Lower leg skin (tissue), 4 donors: ENCODE data around the gene AQP2. TPM values are rescaled to one million over a fixed set of nuclear protein-coding genes. Genes with fewer than 3 reads are reported as not detected.

Source experiments
- DNase-seq, 2 donors: peaks; one replicate each; pipeline ENCODE4 v3.0.0-alpha.2; 2019; ENCODE audit warnings: low spot score in 2 of 2
- H3K4me3 ChIP-seq: fragments of 200-600 bp; sonication (generic); 2 replicates; pipeline ENCODE4 v1.5.1; 2017; ENCODE audit warnings: mild to moderate bottlenecking, low read depth; ENCODE audit not compliant: poor library complexity, severe bottlenecking
- POLR2A ChIP-seq, 2 donors: fragments of 450-650 bp; IDR thresholded peaks; one replicate each; pipeline ENCODE4 v1.6.1; 2016 to 2017; ENCODE audit warnings: antibody characterized with exemption in 2 of 2, mild to moderate bottlenecking in 1 of 2, moderate library complexity in 1 of 2
- WGBS, 2 donors: methylation state at CpG; one replicate each; pipeline ENCODE4 v1.1.5; 2018; 5-methylcytosine and 5-hydroxymethylcytosine counted together
- intact Hi-C: fragments of 100-400 bp; cut with DNase I; formaldehyde crosslinking; loops from one replicate; pipeline ENCODE4 v1.15.0; 2023; ENCODE audit warnings: low total_unique reads
- total RNA-seq, 4 donors: library from RNA; depleted of rRNA; stranded (reverse); fragments of >200 nt; gene quantifications; one replicate each; pipeline ENCODE4 v1.1.0, GENCODE V29; 2016
- TF ChIP-seq, protein P1 (sequence below), 3 donors: fragments of 450-650 bp; IDR thresholded peaks; one replicate each; pipeline ENCODE4 v1.5.1; 2016; ENCODE audit warnings: antibody characterized with exemption in 3 of 3, mild to moderate bottlenecking in 3 of 3, moderate library complexity in 2 of 3

The AQP2 gene
- total RNA-seq, 4 donors from 2014 or later: 0.36 TPM; not detected in 3

DNA sequence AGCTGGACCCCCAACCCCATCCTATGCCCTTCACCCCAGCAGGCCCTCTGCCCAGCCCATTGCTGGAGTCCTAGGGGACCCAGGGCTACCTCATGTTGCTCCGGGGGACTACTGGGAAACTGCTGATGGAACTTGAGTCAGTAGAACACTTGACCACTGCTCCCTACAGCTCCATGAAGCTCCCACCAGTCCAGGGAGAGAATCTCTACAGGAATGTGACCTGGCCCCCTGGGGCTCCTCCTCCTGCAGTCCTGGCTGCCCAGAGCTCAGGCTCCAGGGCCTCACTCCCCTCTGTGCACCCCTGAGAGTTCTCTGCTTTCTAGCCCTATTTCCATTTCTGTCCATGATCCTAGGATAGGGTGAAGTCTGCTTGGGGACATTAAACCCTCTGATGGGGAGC lies 10.8 kb upstream of the AQP2 start:
- 92 to 100% methylated on average over 1 of the region's 1 CpG for WGBS, 2 donors
- TF ChIP-seq POLR2A (IDR thresholded peaks at IDR 0.05): no peak
- TF ChIP-seq, protein P1, sequence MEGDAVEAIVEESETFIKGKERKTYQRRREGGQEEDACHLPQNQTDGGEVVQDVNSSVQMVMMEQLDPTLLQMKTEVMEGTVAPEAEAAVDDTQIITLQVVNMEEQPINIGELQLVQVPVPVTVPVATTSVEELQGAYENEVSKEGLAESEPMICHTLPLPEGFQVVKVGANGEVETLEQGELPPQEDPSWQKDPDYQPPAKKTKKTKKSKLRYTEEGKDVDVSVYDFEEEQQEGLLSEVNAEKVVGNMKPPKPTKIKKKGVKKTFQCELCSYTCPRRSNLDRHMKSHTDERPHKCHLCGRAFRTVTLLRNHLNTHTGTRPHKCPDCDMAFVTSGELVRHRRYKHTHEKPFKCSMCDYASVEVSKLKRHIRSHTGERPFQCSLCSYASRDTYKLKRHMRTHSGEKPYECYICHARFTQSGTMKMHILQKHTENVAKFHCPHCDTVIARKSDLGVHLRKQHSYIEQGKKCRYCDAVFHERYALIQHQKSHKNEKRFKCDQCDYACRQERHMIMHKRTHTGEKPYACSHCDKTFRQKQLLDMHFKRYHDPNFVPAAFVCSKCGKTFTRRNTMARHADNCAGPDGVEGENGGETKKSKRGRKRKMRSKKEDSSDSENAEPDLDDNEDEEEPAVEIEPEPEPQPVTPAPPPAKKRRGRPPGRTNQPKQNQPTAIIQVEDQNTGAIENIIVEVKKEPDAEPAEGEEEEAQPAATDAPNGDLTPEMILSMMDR (IDR thresholded peaks at IDR 0.05): no peak
- H3K4me3 ChIP-seq: no peak overlapping the region
- intact Hi-C loops: no loop called here
- DNase-seq: no peak

DNA sequence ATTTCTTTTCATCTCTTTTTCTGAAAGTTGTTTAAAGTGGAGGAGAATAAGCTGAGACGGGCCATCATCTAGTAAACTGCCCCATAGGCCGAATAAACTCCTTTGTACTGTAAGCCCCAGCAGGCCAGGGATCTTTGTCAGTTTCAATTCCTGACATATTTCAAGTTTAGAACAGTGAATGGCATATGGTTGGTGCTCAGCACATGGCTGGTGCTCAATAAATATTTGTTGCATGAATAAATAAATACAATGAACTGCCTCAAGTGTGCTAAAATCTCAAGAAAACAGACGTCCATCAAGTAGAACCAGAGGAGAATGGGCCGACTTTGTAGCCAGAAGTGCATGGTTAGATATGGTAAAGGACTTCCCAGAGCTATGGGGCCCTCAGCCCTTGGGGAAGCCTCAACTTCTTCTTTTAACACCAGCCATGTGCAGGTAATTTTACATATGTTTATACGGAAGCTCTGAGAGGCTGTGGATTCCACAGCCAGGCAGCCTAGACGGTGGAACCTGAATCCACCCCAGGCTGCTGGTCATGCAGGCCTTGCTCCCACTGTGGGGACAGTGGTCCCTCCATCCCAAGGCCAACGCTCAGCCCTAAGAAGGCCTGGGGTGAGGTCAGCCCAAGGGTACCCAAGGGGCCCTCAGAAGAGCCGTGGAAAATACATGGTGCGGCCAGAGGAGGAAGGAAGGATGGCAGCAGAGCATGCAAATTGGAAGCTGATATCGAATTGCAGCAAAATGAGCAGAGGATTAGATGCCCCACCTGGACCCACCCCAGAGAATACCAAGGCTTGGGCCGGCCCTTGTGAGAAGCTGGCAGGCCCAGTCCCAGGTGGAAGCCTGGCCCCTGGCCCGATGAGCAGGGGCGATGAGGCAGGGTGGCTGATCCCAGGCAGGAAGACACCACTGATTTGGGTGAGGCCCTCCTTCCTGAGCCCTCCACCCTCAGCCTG lies 8.7 kb upstream of the AQP2 start:
- 89 to 94% methylated on average over 13 of the region's 13 CpGs for WGBS, 2 donors
- intact Hi-C loops: no loop called here
- DNase-seq: no peak
- H3K4me3 ChIP-seq: no peak overlapping the region
- TF ChIP-seq POLR2A (IDR thresholded peaks at IDR 0.05): no peak
- TF ChIP-seq, protein P1 (IDR thresholded peaks at IDR 0.05): no peak

DNA sequence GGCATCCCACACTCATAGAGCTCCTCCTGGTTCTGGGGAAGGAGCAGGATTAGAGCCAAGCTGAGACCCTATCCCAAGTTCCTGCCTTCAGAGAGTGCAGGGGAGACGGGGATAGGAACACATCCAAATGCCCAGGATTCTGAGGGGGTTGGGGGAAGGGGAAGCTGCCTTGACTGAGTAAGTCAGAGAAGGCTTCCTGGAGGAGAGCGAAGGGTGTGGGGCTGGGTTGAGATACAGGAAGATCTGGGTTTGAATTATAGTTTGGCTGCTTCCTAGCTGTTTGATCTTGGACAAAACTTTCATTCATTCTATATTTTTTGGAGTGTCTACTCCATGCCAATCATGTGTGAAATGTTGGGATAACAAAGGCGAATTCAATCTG lies 8.0 kb upstream of the AQP2 start:
- 90 to 96% methylated on average over 3 of the region's 3 CpGs for WGBS, 2 donors
- H3K4me3 ChIP-seq: no peak overlapping the region
- intact Hi-C loops: no loop called here
- TF ChIP-seq, protein P1 (IDR thresholded peaks at IDR 0.05): no peak
- TF ChIP-seq POLR2A (IDR thresholded peaks at IDR 0.05): no peak
- DNase-seq: no peak

DNA sequence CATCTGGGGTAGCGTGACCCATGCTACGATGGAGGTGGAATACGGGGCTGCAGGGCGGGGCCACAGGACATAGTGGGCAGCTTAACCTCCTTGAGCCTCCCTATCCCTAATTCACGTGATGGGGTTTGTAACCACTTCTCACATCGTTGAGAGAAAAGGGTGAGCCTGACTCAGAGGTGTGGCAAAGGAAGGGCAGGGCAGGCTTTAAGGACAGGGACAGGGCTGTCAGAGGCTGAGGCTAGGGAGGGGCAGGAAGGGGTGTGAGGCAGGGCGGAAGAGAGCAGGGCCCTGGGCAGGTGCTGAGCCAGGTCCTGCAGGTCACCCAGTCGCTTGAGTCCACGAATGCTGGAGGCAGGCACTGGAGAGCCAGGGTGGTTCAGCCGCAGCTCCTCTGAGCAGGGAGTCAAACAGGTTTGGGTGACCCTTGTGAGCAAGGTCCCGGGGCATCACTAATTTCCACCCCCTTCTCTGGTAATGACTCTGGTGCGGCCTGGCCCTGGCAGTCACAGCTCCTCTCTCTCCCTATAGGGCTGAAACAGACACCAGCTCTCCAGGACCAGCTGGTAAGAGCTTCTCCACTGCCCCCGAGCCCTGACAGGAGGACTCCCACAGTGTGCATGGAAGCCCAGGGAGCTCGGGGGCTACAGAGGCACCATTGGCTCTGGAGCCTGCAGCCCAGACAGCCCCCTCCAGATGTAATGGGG lies 7.5 kb upstream of the AQP2 start:
- no peak for DNase-seq
- WGBS, 2 donors: 69 to 75% methylated on average over 14 of the region's 14 CpGs
- TF ChIP-seq, protein P1 (IDR thresholded peaks at IDR 0.05): no peak
- TF ChIP-seq POLR2A (IDR thresholded peaks at IDR 0.05): no peak
- H3K4me3 ChIP-seq: no peak overlapping the region
- intact Hi-C loops: no loop called here

DNA sequence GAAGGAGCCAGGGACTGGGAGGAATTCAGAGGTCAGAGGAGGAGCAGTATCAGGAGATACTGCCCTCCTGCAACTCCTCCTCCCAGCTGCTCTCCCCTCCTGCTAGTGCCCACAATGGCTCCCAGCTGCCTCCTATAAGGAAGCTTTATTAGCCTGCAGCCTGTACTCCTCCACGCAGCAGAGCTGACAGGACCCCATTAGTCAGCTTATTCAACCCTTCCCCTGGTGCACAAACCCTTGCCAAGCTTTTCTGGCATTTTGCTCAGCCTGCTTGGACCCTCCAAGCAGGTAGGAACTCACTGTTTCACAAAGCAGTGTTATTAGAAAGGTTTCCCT lies 6.9 kb upstream of the AQP2 start:
- DNase-seq: no peak
- 94 to 100% methylated on average over 1 of the region's 1 CpG for WGBS, 2 donors

More for the DNA sequence above, 6.9 kb upstream of the AQP2 start:
- intact Hi-C loops: no loop called here
- H3K4me3 ChIP-seq: no peak overlapping the region
- TF ChIP-seq POLR2A (IDR thresholded peaks at IDR 0.05): no peak
- TF ChIP-seq, protein P1 (IDR thresholded peaks at IDR 0.05): no peak
